Sigmoid colon (tissue), 7 donors: ENCODE results near the gene MAEA. TPM values are rescaled to one million over a fixed set of nuclear protein-coding genes. Genes with fewer than 3 reads are reported as not detected.
A peak's percentile ranks its signal among the peaks of the same experiment; 100 is the strongest.

Experiments
- DNase-seq: peaks from one replicate; pipeline ENCODE4 v3.0.0-alpha.2; 2019
- H3K27ac ChIP-seq, 4 donors: fragments of 200-600 bp; sonication (generic); one replicate each; pipeline ENCODE4 v1.5.1; 2016 to 2019; ENCODE audit warnings: mild to moderate bottlenecking in 1 of 4
- H3K27me3 ChIP-seq, 3 donors: fragments of 200-600 bp; sonication (generic); one replicate each; pipeline ENCODE4 v1.5.1; 2019; ENCODE audit warnings: mild to moderate bottlenecking in 1 of 3
- H3K36me3 ChIP-seq, 4 donors: fragments of 200-600 bp; sonication (generic); one replicate each; pipeline ENCODE4 v1.5.1; 2016 to 2019
- H3K4me1 ChIP-seq, 4 donors: fragments of 200-600 bp; sonication (generic); one replicate each; pipeline ENCODE4 v1.5.1; 2017 to 2019
- H3K4me3 ChIP-seq, 4 donors: fragments of 200-600 bp; sonication (generic); one replicate each; pipeline ENCODE4 v1.5.1; 2017 to 2019; ENCODE audit warnings: mild to moderate bottlenecking in 2 of 4, moderate library complexity in 1 of 4
- H3K9me3 ChIP-seq, 4 donors: fragments of 200-600 bp in 3 of 4; sonication (generic) in 3 of 4; one replicate each; pipeline versions ENCODE4 v1.5.1 to v1.6.1; 2013 to 2019
- EP300 ChIP-seq, 4 donors: sonication (generic); formaldehyde crosslinking; IDR thresholded peaks; one replicate each; pipeline ENCODE4 v1.6.1; 2017; ENCODE audit warnings: antibody characterized with exemption in 4 of 4
- POLR2A ChIP-seq, 2 donors: fragments of 450-650 bp; IDR thresholded peaks; one replicate each; pipeline ENCODE4 v1.6.1; 2016; ENCODE audit warnings: antibody characterized with exemption in 2 of 2, mild to moderate bottlenecking in 2 of 2, moderate library complexity in 2 of 2
- POLR2AphosphoS5 ChIP-seq, 4 donors: sonication (generic); formaldehyde crosslinking; IDR thresholded peaks; one replicate each; pipeline ENCODE4 v1.6.1; 2017; ENCODE audit warnings: antibody characterized with exemption in 4 of 4
- WGBS, 2 donors: extraction: QIAGEN DNeasy Blood & Tissue Kit; methylation state at CpG; one replicate each; pipeline ENCODE4 v1.1.7; 2013; 5-methylcytosine and 5-hydroxymethylcytosine counted together
- intact Hi-C: fragments of 100-400 bp; cut with DNase I; formaldehyde crosslinking; loops from one replicate; pipeline ENCODE4 v1.15.1; 2023
- polyA plus RNA-seq, 3 donors: library from polyadenylated mRNA; stranded (reverse); fragments of 200-250 nt; gene quantifications; one replicate each; pipeline ENCODE4 v1.2.3, GENCODE V29; 2013
- total RNA-seq, 4 donors: library from RNA; depleted of rRNA; stranded (reverse); fragments of >200 nt; gene quantifications; one replicate each; pipeline ENCODE4 v1.1.0, GENCODE V29; 2016
- TF ChIP-seq, protein P1 (sequence below), 4 experiments: fragments of 450-650 bp in 3 of 4; fragments of 200-600 bp in 1 of 4; IDR thresholded peaks; one replicate each; pipeline ENCODE4 v1.5.1; 2016 to 2019; ENCODE audit warnings: antibody characterized with exemption in 4 of 4, mild to moderate bottlenecking in 3 of 4, moderate library complexity in 2 of 4
- donor health status: healthy with polysubstance abuse.
- donor health status: Bipolar disorder and iron deficiency.
- donor health status: healthy.

MAEA gene
- total and polyA plus RNA-seq, 7 donors, result 44.2 to 89.8 (median 53.0) TPM

DNA sequence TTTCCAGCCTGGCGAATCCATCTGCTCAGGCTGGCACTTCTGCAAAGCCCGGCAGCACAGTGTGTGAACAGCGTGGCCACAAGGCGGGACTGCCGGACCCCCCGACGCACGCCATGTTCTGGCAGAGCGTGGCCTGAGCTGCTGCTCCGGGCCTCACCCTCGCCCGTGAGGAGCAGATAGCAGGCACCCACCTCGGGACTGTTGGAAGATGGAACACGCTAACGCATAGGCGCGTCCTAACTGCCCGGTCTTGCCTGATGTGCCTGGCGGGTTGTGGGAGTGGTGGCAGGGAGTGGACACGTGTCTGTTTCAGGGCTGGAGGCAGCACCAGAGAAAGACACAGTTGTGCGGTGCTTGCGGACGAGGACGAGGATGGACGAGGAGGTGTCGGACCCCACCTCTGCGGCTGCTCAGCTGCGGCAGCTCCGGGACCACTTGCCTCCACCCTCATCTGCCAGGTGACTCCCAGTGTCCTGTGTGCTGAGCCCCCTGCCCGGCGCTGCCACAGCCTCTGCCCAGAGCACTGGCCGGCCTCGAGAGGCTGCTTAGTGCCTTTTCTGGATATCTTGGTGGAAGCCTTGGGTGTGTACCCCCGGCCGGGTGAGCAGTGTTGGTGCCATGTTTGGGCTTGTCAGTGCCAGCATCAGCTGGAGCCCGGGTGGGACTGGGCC lies 85.5 kb downstream of the MAEA start:
- intact Hi-C loops, result no loop called here
- H3K4me1 ChIP-seq, result no peaks in the 10 kb centered on the region
- H3K4me3 ChIP-seq, result no peak overlapping the region
- TF ChIP-seq EP300 (IDR thresholded peaks at IDR 0.05) (no peak), POLR2AphosphoS5 (IDR thresholded peaks at IDR 0.05) (no peak), POLR2A (IDR thresholded peaks at IDR 0.05) (no peak)
- TF ChIP-seq, protein P1, sequence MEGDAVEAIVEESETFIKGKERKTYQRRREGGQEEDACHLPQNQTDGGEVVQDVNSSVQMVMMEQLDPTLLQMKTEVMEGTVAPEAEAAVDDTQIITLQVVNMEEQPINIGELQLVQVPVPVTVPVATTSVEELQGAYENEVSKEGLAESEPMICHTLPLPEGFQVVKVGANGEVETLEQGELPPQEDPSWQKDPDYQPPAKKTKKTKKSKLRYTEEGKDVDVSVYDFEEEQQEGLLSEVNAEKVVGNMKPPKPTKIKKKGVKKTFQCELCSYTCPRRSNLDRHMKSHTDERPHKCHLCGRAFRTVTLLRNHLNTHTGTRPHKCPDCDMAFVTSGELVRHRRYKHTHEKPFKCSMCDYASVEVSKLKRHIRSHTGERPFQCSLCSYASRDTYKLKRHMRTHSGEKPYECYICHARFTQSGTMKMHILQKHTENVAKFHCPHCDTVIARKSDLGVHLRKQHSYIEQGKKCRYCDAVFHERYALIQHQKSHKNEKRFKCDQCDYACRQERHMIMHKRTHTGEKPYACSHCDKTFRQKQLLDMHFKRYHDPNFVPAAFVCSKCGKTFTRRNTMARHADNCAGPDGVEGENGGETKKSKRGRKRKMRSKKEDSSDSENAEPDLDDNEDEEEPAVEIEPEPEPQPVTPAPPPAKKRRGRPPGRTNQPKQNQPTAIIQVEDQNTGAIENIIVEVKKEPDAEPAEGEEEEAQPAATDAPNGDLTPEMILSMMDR (IDR thresholded peaks at IDR 0.05), result no peak
- H3K36me3 ChIP-seq, result peaks cover 5 to 75% (median 18%) of the 10 kb centered on the region in 4 donors
- no peak overlapping the region for H3K27ac ChIP-seq
- WGBS, 2 donors, result 94 to 96% methylated on average over 36 of the region's 36 CpGs
- DNase-seq, result peak; percentile 56
- no peaks in the 10 kb centered on the region for H3K27me3 ChIP-seq
- H3K9me3 ChIP-seq, result no peaks in the 10 kb centered on the region

DNA sequence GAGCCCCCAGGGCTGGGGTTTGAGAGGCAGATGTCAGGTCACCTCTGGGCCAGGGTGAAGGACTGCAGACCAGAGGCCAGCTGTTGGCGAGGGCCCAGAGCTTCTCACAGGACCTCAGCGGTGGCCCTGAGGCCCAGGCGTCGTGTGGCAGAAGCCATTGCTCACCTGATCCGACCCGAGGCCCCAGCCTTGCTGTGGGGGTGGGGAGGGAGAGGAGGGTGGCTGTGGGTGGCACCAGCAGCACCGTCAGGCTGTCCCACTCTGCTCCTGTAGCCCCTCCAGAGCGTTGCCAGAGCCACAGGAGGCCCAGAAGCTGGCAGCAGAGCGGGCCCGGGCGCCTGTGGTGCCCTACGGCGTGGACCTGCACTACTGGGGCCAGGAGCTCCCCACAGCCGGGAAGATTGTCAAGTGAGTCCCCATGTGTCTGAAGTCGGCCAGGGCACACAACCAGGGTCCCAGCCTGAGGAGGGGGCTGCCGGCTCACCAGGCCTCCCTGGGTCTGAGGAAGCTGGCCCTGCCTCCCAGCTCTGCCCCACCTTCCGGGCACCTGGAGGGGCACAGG lies 86.2 kb downstream of the MAEA start:
- Histone ChIP-seq H3K27me3 (no peaks in the 10 kb centered on the region), H3K9me3 (no peaks in the 10 kb centered on the region), H3K4me1 (no peaks in the 10 kb centered on the region), H3K36me3 (peaks cover 5 to 75% (median 18%) of the 10 kb centered on the region in 4 donors), H3K4me3 (no peak overlapping the region), H3K27ac (no peak overlapping the region)
- intact Hi-C loops, result no loop called here
- DNase-seq, result peak; percentile 53
- WGBS, 2 donors, result 87% methylated on average over 17 of the region's 17 CpGs
- TF ChIP-seq POLR2AphosphoS5 (IDR thresholded peaks at IDR 0.05), result no peak
- TF ChIP-seq, protein P1 (IDR thresholded peaks at IDR 0.05), result no peak
- TF ChIP-seq EP300 (IDR thresholded peaks at IDR 0.05), result no peak
- no peak for TF ChIP-seq POLR2A (IDR thresholded peaks at IDR 0.05)

DNA sequence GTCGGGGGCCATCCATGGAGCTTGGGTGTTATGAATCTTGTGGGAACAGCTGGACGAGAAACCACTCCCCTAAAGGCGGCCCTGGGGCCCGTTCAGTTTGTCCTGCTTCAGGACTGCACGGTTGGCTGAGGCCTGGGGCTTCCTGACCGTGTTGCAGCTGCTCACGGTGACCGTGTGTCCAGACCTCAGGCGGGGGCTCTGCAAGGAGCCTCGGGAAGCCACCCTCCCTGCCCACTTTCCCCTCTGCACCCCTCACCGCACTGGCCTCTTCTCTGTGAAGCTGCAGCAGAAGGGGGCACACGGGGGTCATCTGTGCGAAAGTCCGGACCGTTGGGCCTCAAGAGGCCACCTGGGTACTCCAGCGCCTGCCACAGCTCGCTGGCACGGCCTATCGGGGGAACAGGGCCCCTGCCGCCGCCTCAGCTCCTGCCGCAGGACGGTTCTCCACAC lies 86.7 kb downstream of the MAEA start:
- no peak overlapping the region for H3K4me3 ChIP-seq
- H3K27me3 ChIP-seq, result no peaks in the 10 kb centered on the region
- H3K27ac ChIP-seq, result no peak overlapping the region
- DNase-seq, result peak; percentile 45
- intact Hi-C loops, result no loop called here
- peaks cover 5 to 74% (median 16%) of the 10 kb centered on the region in 4 donors for H3K36me3 ChIP-seq
- no peaks in the 10 kb centered on the region for H3K9me3 ChIP-seq
- TF ChIP-seq EP300 (IDR thresholded peaks at IDR 0.05) (no peak), POLR2A (IDR thresholded peaks at IDR 0.05) (no peak), POLR2AphosphoS5 (IDR thresholded peaks at IDR 0.05) (no peak)
- TF ChIP-seq, protein P1 (IDR thresholded peaks at IDR 0.05), result no peak
- H3K4me1 ChIP-seq, result no peaks in the 10 kb centered on the region
- 90 to 93% methylated on average over 23 of the region's 23 CpGs for WGBS, 2 donors

DNA sequence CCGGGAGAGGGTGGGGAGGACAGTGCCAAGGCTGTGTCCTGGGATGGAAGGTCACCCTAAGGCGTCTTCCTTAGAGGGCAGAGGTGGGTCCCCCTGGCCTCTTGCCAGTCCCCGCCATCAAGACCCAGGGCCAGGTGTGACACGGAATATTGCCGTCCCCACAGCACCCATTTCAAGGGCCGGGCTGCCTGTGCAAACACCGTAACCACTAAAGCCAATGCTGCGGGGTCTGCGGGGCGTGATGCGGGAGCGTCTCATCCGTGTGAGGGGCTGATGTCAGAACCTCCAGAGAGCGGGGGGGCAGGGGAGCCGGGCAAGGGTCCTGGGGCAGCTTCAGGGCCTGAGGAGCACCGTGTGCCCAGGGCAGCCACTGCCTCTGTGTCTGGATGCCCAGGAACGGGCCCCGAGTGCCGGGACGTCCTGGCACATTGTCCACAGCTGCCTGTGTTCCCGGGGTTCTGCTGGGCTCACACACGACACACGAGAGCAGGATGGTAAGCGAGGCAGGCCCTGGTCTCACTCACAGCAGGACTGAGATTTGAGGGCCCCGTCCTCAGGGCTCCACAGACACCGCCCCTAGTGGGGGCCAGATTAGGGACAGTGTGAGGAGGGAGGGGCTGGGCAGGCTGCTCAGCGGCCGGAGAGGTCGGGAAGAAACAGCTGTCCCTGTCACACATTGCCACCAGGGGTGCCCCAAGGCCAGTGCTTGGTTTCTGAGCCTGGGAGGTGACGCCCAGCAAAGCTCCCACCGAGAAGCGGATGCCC lies 87.3 kb downstream of the MAEA start:
- no peak overlapping the region for H3K27ac ChIP-seq
- DNase-seq, result peak; percentile 55
- intact Hi-C loops, result no loop called here
- no peaks in the 10 kb centered on the region for H3K9me3 ChIP-seq
- no peaks in the 10 kb centered on the region for H3K4me1 ChIP-seq
- TF ChIP-seq EP300 (IDR thresholded peaks at IDR 0.05), result no peak
- TF ChIP-seq, protein P1 (IDR thresholded peaks at IDR 0.05), result no peak
- TF ChIP-seq POLR2A (IDR thresholded peaks at IDR 0.05), result no peak
- TF ChIP-seq POLR2AphosphoS5 (IDR thresholded peaks at IDR 0.05), result no peak
- WGBS, 2 donors, result 92 to 95% methylated on average over 32 of the region's 32 CpGs
- H3K27me3 ChIP-seq, result no peaks in the 10 kb centered on the region
- no peak overlapping the region for H3K4me3 ChIP-seq
- H3K36me3 ChIP-seq, result peaks cover 5 to 68% (median 13%) of the 10 kb centered on the region in 4 donors
